H9 (cell line): ENCODE results near the gene RGL1. TPM values are rescaled to one million over a fixed set of nuclear protein-coding genes. Genes with fewer than 3 reads are reported as not detected.

Source experiments
- DNase-seq: peaks from one replicate; pipeline ENCODE4 v3.0.0-alpha.2; 2017
- H2AFZ ChIP-seq: one replicate; pipeline ENCODE4 v1.6.1; 2013; ENCODE audit warnings: mild to moderate bottlenecking, low read length, control low read depth, moderate library complexity
- H2AK5ac ChIP-seq: 2 replicates; pipeline ENCODE4 v1.6.1; 2013; ENCODE audit warnings: low read length, control low read depth, mixed read lengths; ENCODE audit not compliant: insufficient read length
- H2BK120ac ChIP-seq: one replicate; pipeline ENCODE4 v1.6.1; 2013; ENCODE audit warnings: low read depth, mild to moderate bottlenecking, low read length, control low read depth, inconsistent platforms; ENCODE audit not compliant: poor library complexity, severe bottlenecking
- H2BK12ac ChIP-seq: 2 replicates; pipeline ENCODE4 v1.6.1; 2013; ENCODE audit warnings: low read length, control low read depth, mixed read lengths, low read depth; ENCODE audit not compliant: insufficient read length
- H2BK15ac ChIP-seq: 2 replicates; pipeline ENCODE4 v1.6.1; 2013; ENCODE audit warnings: low read depth, low read length, control low read depth
- H2BK20ac ChIP-seq: one replicate; pipeline ENCODE4 v1.6.1; 2013; ENCODE audit warnings: low read depth, mild to moderate bottlenecking, low read length, control low read depth, inconsistent platforms; ENCODE audit not compliant: poor library complexity, severe bottlenecking
- H2BK5ac ChIP-seq: 2 replicates; pipeline ENCODE4 v1.6.1; 2013; ENCODE audit warnings: low read length, control low read depth, mixed read lengths; ENCODE audit not compliant: insufficient read length
- H3K14ac ChIP-seq: 2 replicates; pipeline ENCODE4 v1.6.1; 2013; ENCODE audit warnings: low read length, control low read depth; ENCODE audit not compliant: insufficient read depth
- H3K18ac ChIP-seq: 2 replicates; pipeline ENCODE4 v1.6.1; 2013; ENCODE audit warnings: low read depth, mild to moderate bottlenecking, mixed read lengths, low read length, control low read depth; ENCODE audit not compliant: insufficient read length
- H3K23ac ChIP-seq: 2 replicates; pipeline ENCODE4 v1.6.1; 2013; ENCODE audit warnings: low read length, control low read depth, mixed read lengths, low read depth; ENCODE audit not compliant: insufficient read length
- H3K23me2 ChIP-seq: 2 replicates; pipeline ENCODE4 v1.6.1; 2013; ENCODE audit warnings: low read depth, mild to moderate bottlenecking, mixed read lengths, low read length, control low read depth; ENCODE audit not compliant: insufficient read length, poor library complexity, severe bottlenecking
- H3K27ac ChIP-seq: 2 replicates; pipeline ENCODE4 v1.5.1; 2013; ENCODE audit warnings: low read length, control low read depth, mixed read lengths, low read depth; ENCODE audit not compliant: insufficient read length
- H3K27me3 ChIP-seq: 2 replicates; pipeline ENCODE4 v1.6.1; 2013; ENCODE audit warnings: low read length, control low read depth, inconsistent platforms; ENCODE audit not compliant: insufficient read depth
- H3K4ac ChIP-seq: 2 replicates; pipeline ENCODE4 v1.6.1; 2013; ENCODE audit warnings: low read depth, mild to moderate bottlenecking, control low read depth, inconsistent platforms, low read length, moderate library complexity
- H3K4me1 ChIP-seq: 2 replicates; pipeline ENCODE4 v1.6.1; 2013; ENCODE audit warnings: low read length, control low read depth, inconsistent platforms; ENCODE audit not compliant: insufficient read depth
- H3K4me2 ChIP-seq: 2 replicates; pipeline ENCODE4 v1.6.1; 2013; ENCODE audit warnings: low read length, control low read depth, mixed read lengths; ENCODE audit not compliant: insufficient read length, insufficient read depth
- H3K56ac ChIP-seq: 2 replicates; pipeline ENCODE4 v1.6.1; 2013; ENCODE audit warnings: low read depth, mild to moderate bottlenecking, mixed read lengths, low read length, control low read depth; ENCODE audit not compliant: insufficient read length
- H3K79me1 ChIP-seq: 2 replicates; pipeline ENCODE4 v1.6.1; 2013; ENCODE audit warnings: low read depth, mild to moderate bottlenecking, moderate library complexity, low read length, control low read depth, inconsistent platforms; ENCODE audit not compliant: insufficient read depth, poor library complexity, severe bottlenecking
- H3K79me2 ChIP-seq: 2 replicates; pipeline ENCODE4 v1.6.1; 2013; ENCODE audit warnings: low read length, control low read depth, inconsistent platforms; ENCODE audit not compliant: insufficient read depth
- H3K9ac ChIP-seq: 2 replicates; pipeline ENCODE4 v1.6.1; 2013; ENCODE audit warnings: low read length, control low read depth, mixed read lengths; ENCODE audit not compliant: insufficient read length; ENCODE audit errors: extremely low read depth
- H3K9me3 ChIP-seq: one replicate; pipeline ENCODE4 v1.6.1; 2013; ENCODE audit warnings: low read depth, low read length, inconsistent platforms; ENCODE audit not compliant: control insufficient read depth
- H3T11ph ChIP-seq: one replicate; pipeline ENCODE4 v1.6.1; 2013; ENCODE audit warnings: mild to moderate bottlenecking, low read length, control low read depth, inconsistent platforms
- H4K20me1 ChIP-seq: one replicate; pipeline ENCODE4 v1.6.1; 2013; ENCODE audit not compliant: control insufficient read depth, insufficient read length, insufficient read depth
- H4K5ac ChIP-seq: 2 replicates; pipeline ENCODE4 v1.6.1; 2013; ENCODE audit warnings: low read depth, mild to moderate bottlenecking, mixed read lengths, low read length, control low read depth; ENCODE audit not compliant: insufficient read length
- H4K8ac ChIP-seq: replicated peaks from 2 replicates; pipeline ENCODE4 v1.6.1; 2013; ENCODE audit warnings: low read length, control low read depth, mixed read lengths, low read depth; ENCODE audit not compliant: insufficient read length
- H4K91ac ChIP-seq: 2 replicates; pipeline ENCODE4 v1.6.1; 2013; ENCODE audit warnings: low read depth, mild to moderate bottlenecking, moderate library complexity, mixed read lengths, low read length, control low read depth; ENCODE audit not compliant: insufficient read length
- H3K27ac Mint-ChIP-seq, 3 experiments: 2 replicates in 2 of 3; 3 replicates in 1 of 3; pipeline ENCODE4 v1.8.0; 2020 to 2021; ENCODE audit warnings: mixed read lengths in 3 of 3, mild to moderate bottlenecking in 1 of 3, moderate library complexity in 1 of 3
- H3K27me3 Mint-ChIP-seq: 2 replicates; pipeline ENCODE4 v1.8.0; 2021; ENCODE audit warnings: low read depth, mild to moderate bottlenecking, moderate library complexity, mixed read lengths
- H3K36me3 Mint-ChIP-seq, 3 experiments: 2 replicates in 2 of 3; 3 replicates in 1 of 3; pipeline ENCODE4 v1.8.0; 2020 to 2021; ENCODE audit warnings: low read depth in 3 of 3, mixed read lengths in 3 of 3; ENCODE audit not compliant: insufficient read depth in 1 of 3
- H3K4me1 Mint-ChIP-seq, 2 experiments: 2 replicates each; pipeline ENCODE4 v1.8.0; 2020; ENCODE audit warnings: mixed read lengths in 2 of 2
- H3K4me3 Mint-ChIP-seq, 2 experiments: 2 replicates in 1 of 2; 3 replicates in 1 of 2; pipeline ENCODE4 v1.8.0; 2020 to 2021; ENCODE audit warnings: mild to moderate bottlenecking in 2 of 2, mixed read lengths in 2 of 2, moderate library complexity in 1 of 2
- H3K9me3 Mint-ChIP-seq, 2 experiments: 2 replicates in 1 of 2; 3 replicates in 1 of 2; pipeline ENCODE4 v1.8.0; 2020; ENCODE audit warnings: mild to moderate bottlenecking in 2 of 2, mixed read lengths in 2 of 2, moderate library complexity in 1 of 2
- WGBS: extraction: QIAGEN DNeasy Blood & Tissue Kit; methylation state at CpG from one replicate; pipeline ENCODE4 v1.1.7; 2013; ENCODE audit warnings: missing lambda C conversion rate, low lambda C conversion rate, mixed read lengths; ENCODE audit not compliant: insufficient read length; ENCODE audit errors: extremely low coverage; 5-methylcytosine and 5-hydroxymethylcytosine counted together
- total RNA-seq: library from RNA; stranded (reverse); gene quantifications from 2 replicates; pipeline ENCODE4 v1.2.1, GENCODE V29; 2021
- TF ChIP-seq, protein P1 (sequence below): fragments of 200-600 bp; sonication (generic); conservative IDR thresholded peaks from 3 replicates; pipeline ENCODE4 v1.8.0; 2021; ENCODE audit warnings: antibody characterized with exemption, mild to moderate bottlenecking

RGL1 gene
- total RNA-seq, 1 experiment from 2014 or later, result 1.4 TPM

DNA sequence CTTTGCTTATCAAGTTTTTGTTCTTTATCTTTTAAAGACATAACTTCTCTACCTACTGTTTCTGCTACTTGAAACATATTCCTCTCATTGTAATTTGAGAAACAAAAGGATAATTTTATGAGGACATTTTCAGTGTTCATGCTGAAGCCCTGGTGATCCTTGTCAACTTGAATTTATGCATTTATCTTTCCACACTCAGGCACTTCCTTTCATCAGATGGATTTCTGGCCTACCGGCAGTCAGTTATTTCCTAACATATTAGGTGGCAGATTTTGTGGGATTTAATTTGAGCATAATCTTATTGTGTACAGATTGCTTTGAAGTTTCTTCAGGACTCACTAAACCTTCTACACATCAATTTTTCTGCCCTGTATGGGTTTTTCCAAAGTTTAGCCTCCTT, 75.0 kb downstream of the RGL1 start:
- H2BK15ac ChIP-seq, result no peak overlapping the region
- no peak overlapping the region for H4K8ac ChIP-seq
- H3K23me2 ChIP-seq, result no peaks in the 10 kb centered on the region
- H2BK5ac ChIP-seq, result no peak overlapping the region
- no peak overlapping the region for H2BK12ac ChIP-seq
- no peak overlapping the region for H3K56ac ChIP-seq
- no peak overlapping the region for H4K91ac ChIP-seq
- no peak overlapping the region for H3K14ac ChIP-seq
- no peak overlapping the region for H2AFZ ChIP-seq
- H3K18ac ChIP-seq, result no peak overlapping the region
- no peak overlapping the region for H3K23ac ChIP-seq
- H3T11ph ChIP-seq, result no peak overlapping the region
- no peak overlapping the region for H4K5ac ChIP-seq
- H3K79me1 ChIP-seq, result no peaks in the 10 kb centered on the region
- DNase-seq, result no peak
- no peaks in the 10 kb centered on the region for H3K79me2 ChIP-seq
- H3K4me1 Mint-ChIP-seq, result peaks cover 18 to 24% of the 10 kb centered on the region in 2 experiments
- no peak overlapping the region for H2BK120ac ChIP-seq
- H3K4ac ChIP-seq, result no peak overlapping the region
- H3K27me3 ChIP-seq, result no peaks in the 10 kb centered on the region
- no peak overlapping the region; a peak in 1 of 7 replicates for H3K27ac Mint-ChIP-seq
- H3K9me3 ChIP-seq, result no peaks in the 10 kb centered on the region
- H3K27me3 Mint-ChIP-seq, result no peaks in the 10 kb centered on the region
- no peak overlapping the region for H3K4me2 ChIP-seq
- H2AK5ac ChIP-seq, result no peak overlapping the region
- no peak overlapping the region for H3K9ac ChIP-seq
- no peak overlapping the region for H3K27ac ChIP-seq
- H4K20me1 ChIP-seq, result no peaks in the 10 kb centered on the region
- H3K9me3 Mint-ChIP-seq, result no peaks in the 10 kb centered on the region
- no peak overlapping the region for H2BK20ac ChIP-seq
- peaks cover 5% of the 10 kb centered on the region; the same call in 1 of the 2 replicates for H3K4me1 ChIP-seq
- H3K4me3 Mint-ChIP-seq, result no peak overlapping the region
- no CpG with 5 or more reads among the region's 1 CpG for WGBS
- TF ChIP-seq, protein P1, sequence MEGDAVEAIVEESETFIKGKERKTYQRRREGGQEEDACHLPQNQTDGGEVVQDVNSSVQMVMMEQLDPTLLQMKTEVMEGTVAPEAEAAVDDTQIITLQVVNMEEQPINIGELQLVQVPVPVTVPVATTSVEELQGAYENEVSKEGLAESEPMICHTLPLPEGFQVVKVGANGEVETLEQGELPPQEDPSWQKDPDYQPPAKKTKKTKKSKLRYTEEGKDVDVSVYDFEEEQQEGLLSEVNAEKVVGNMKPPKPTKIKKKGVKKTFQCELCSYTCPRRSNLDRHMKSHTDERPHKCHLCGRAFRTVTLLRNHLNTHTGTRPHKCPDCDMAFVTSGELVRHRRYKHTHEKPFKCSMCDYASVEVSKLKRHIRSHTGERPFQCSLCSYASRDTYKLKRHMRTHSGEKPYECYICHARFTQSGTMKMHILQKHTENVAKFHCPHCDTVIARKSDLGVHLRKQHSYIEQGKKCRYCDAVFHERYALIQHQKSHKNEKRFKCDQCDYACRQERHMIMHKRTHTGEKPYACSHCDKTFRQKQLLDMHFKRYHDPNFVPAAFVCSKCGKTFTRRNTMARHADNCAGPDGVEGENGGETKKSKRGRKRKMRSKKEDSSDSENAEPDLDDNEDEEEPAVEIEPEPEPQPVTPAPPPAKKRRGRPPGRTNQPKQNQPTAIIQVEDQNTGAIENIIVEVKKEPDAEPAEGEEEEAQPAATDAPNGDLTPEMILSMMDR, result no peak
- no peaks in the 10 kb centered on the region; a peak in 1 of 7 replicates for H3K36me3 Mint-ChIP-seq
